CD4-positive, alpha-beta T cell treated with Interleukin-4 for 1 hour (primary cell): ENCODE measurements around the gene OR9G1.
"Not testable (repeated sequence)": the region's sequence is repeated elsewhere in the genome, so short reads cannot be mapped to it uniquely, and the experiment has no call there.

Source experiments
- DNase-seq, 2 donors: peaks; one replicate each; pipeline ENCODE4 v3.0.0-alpha.2; 2020 to 2022

Gene OR9G1, protein sequence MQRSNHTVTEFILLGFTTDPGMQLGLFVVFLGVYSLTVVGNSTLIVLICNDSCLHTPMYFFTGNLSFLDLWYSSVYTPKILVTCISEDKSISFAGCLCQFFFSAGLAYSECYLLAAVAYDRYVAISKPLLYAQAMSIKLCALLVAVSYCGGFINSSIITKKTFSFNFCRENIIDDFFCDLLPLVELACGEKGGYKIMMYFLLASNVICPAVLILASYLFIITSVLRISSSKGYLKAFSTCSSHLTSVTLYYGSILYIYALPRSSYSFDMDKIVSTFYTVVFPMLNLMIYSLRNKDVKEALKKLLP

GRCh38 chr11:56698795-56699194, at the start of gene OR9G1:
TSS of gene OR9G1 (plus strand) at chr11:56699095. CDS start at chr11:56700388, 1,293 bp downstream.
- DNase-seq, result no peak

DNA sequence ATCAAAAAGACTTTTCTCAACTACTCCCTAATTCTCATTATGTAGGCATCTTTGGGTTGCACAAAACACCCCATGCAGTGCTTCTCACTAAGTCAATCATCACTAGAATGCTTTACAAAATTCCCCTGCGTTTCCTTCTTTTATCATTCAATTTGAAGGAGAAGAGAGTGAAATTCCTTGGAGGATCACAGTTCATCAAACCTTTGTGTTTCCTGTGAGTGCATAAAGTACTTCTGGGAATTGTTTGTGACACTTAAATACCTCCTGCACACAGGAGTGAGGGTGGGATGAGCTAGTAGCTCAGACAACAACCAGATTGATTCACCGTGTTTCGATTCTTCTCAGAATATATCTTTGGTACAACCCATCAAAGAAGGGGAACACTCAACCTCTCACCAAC, 39.1 kb upstream of the OR9G1 start:
- DNase-seq, result no peak

GRCh38 chr11:56663386-56663785, 35.5 kb upstream of the OR9G1 start, which contains the start of gene OR5AR1:
TSS of gene OR5AR1 (plus strand) at chr11:56663686. CDS start at chr11:56663686, 0 bp downstream.
- DNase-seq, result no peak

DNA sequence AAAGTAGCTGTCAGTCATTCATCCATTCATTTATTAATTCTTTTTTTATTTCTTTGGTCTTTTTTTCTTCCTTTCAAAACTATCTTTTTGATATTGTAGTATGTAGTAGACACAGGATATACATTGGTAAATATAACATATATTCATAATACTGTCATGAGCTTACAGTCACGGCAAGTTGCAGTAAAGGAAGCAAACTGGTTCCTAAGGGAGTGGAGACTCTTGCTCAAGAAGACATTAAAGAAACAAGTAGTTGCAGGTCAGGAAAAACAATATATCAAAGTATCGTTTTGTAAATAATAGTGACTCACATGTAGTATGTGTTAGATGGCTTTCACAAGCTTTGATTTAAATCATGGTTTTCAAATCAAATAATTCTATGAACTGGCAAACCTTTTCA, 27.9 kb upstream of the OR9G1 start:
- DNase-seq, result no peak

DNA sequence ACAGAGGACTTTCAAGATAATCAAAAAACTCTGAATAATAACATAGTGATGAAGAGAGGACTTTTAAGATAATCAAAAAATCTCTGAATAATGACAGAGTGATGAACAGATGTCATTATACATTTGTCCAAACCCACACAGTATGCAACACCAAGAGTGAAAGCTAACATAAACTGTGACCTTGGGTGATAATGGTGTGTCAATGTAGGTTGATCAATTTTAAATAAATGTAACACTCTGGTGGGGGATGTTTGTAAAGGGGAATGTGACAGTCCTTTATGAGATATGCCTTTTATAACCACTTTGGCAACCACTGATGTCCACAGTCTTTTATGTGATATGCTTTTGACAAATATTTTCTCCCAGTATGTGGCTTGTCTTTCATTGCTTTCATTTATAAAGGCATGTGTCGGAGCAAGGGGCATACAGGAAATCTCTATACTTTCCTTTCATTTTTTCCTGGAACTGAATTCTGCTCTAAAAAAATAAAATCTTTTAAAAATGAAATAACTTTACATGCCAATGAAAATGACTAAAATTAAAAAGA, 10.3 kb upstream of the OR9G1 start:
- no peak for DNase-seq

DNA sequence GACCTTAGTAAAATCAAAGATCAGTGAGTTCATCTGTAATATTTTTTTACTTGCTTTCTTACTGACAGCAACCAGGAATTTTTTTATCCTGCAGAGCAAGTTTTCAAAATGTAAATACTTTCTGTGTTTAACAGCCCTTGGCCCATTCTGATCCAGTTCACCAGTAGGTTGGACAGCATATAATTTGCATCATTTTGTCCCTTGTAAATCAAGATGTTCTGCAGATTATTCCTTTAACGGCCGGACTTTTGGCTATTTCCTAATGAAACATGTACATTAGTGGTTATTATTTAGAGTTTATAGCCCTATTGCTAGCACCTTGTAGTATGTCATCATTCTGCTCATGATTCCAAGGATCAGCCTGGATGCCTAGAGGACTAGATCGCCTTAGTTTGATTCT, 7.7 kb upstream of the OR9G1 start:
- not testable (repeated sequence) for DNase-seq

- no peak for DNase-seq
Observed at GRCh38 chr11:56693428-56693827, 5.5 kb upstream of the OR9G1 start.

DNA sequence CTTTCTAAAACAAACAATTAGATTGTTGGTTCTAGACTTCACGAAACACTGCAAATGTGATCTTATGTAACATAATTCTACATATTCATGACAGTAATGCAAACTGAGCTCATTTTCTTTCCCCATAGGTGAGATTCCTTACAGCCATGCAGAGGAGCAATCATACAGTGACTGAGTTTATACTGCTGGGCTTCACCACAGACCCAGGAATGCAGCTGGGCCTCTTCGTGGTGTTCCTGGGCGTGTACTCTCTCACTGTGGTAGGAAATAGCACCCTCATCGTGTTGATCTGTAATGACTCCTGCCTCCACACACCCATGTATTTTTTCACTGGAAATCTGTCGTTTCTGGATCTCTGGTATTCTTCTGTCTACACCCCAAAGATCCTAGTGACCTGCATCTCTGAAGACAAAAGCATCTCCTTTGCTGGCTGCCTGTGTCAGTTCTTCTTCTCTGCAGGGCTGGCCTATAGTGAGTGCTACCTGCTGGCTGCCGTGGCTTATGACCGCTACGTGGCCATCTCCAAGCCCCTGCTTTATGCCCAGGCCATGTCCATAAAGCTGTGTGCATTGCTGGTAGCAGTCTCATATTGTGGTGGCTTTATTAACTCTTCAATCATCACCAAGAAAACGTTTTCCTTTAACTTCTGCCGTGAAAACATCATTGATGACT, 1.5 kb downstream of the OR9G1 start:
- no peak for DNase-seq

DNA sequence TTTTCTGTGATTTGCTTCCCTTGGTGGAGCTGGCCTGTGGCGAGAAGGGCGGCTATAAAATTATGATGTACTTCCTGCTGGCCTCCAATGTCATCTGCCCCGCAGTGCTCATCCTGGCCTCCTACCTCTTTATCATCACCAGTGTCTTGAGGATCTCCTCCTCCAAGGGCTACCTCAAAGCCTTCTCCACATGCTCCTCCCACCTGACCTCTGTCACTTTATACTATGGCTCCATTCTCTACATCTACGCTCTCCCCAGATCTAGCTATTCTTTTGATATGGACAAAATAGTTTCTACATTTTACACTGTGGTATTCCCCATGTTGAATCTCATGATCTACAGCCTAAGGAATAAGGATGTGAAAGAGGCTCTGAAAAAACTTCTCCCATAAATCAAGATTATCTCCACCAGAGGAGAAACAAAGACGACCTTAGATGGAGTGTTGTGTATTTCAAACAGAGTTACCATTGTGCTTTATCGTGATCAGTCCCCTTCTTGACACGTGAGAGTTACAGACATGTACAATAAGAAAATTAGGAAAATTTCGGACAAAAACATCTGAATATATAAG, 2.1 kb downstream of the OR9G1 start:
- no peak for DNase-seq

DNA sequence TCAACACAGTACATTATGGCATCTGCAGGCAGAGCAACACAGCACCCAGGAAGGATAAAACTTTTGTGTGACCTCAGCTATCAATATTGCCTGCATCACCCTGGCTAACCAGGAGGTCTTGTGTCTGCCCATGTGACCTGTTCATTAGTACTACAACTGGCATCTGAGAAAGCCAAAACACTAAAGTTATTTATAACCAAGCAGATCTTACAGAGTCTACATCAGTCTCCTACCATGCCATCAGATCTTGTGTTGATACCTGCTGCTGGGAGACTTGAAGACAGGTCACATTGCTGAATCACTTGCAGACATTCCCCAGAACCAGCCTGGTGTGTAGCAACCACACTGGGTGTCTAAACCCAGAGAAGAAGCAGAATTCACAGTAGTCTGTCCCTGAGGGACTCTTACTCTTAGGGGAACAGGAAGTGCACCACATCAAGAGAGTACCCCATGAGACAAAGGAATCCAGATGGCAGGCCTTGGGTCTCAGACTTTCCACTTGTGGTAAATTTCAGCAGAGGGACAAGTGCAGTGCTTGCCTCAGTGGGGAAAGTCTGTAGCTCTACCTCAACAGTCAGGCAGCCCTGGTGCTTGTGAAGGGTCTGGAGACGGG, 7.0 kb downstream of the OR9G1 start:
- DNase-seq, result no peak

GRCh38 chr11:56706486-56706885, 7.6 kb downstream of the OR9G1 start:
- DNase-seq, result no peak

GRCh38 chr11:56714206-56714605, 15.3 kb downstream of the OR9G1 start:
- DNase-seq, result no peak

- DNase-seq, result no peak
Observed at GRCh38 chr11:56716379-56716854, 17.5 kb downstream of the OR9G1 start.

DNA sequence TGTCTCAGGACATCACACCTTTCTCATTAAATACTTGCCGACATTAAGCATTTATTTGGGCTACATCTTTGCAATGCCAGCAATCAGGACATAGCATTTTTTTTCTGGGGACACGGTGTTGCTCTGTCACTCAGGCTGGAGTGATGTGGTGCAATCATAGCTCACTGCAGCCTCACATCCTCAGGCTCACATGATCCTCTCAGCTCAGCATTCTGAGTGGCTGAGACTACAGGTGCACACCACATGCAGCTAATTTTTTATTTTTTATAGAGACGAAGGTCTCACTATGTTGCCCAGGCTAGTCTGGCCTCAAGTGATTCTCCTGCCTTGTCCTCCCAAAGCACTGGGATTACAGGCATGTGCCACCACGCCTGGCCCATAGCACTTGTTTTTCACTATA, 21.6 kb downstream of the OR9G1 start:
- DNase-seq, result no peak

GRCh38 chr11:56740107-56740506, 41.2 kb downstream of the OR9G1 start:
- DNase-seq, result no peak

- DNase-seq, result no peak
Observed at GRCh38 chr11:56740886-56741285, 42.0 kb downstream of the OR9G1 start.

DNA sequence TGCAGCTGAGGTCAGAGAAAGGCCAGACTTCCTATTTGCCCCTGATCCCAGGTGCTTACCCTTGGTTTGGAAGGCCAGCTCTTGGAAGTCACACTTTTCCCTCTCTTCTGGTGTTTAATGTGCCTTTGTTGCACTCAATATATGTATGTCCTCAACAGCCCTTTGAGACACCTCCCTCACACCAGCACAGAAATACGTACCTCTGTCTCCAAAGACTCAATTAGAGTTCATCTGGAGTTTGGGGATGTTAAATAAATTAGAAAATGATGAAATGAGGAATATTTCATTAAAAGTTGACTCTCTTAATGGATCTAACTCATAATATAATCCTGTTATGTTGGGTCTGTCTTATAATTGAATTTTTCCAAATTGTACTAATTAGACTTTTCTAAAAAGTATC, 49.7 kb downstream of the OR9G1 start, which contains the start of gene OR9G4:
Gene OR9G4, minus strand, starts transcription at position 101 of the 400 bp plus-strand sequence. CDS start 4,931 bp downstream, outside the sequence.
- DNase-seq, result no peak

GRCh38 chr11:56750190-56750589, 51.3 kb downstream of the OR9G1 start:
- no peak for DNase-seq

DNA sequence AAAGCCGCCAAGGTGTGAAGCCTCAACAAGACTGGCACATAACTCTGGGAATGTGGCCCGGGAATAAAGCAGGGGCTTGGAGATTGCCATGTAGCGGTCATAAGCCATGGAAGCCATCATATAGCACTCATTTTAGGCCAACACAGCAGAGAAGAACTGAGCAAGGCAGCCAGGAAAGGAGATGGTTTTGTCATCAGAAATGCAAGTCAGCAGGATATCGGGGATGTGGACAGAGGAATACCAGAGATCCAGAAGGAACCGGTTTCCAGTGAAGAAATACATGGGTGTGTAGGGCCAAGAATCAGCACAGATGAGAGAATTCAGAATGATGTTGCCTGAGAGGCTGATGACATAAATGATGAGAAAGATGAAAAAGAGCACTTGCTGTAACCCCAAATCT, 52.6 kb downstream of the OR9G1 start:
- DNase-seq, result no peak
